Activated CD8-positive, alpha-beta memory T cell treated with anti-CD3 and anti-CD28 coated beads for 24 hours (primary cell): ENCODE results near the gene KCNQ1.
"Not testable (repeated sequence)": the region's sequence is repeated elsewhere in the genome, so short reads cannot be mapped to it uniquely, and the experiment has no call there.

ENCODE experiments used
- DNase-seq: peaks from one replicate; pipeline ENCODE4 v3.0.0-alpha.2; 2020

Gene KCNQ1

GRCh38 chr11:2474059-2474901 is 29.5 kb downstream of the KCNQ1 start:
- no peak for DNase-seq

GRCh38 chr11:2475136-2475918 is 30.5 kb downstream of the KCNQ1 start:
- DNase-seq = peak; percentile 38

- no peak for DNase-seq
Observed at GRCh38 chr11:2477254-2477653, 32.4 kb downstream of the KCNQ1 start.

- no peak for DNase-seq
Observed at GRCh38 chr11:2477936-2478335, 33.1 kb downstream of the KCNQ1 start.

GRCh38 chr11:2480067-2480873 is 35.5 kb downstream of the KCNQ1 start:
- not testable (repeated sequence) for DNase-seq

- DNase-seq = no peak
Observed at GRCh38 chr11:2480874-2481220, 36.0 kb downstream of the KCNQ1 start.

- DNase-seq = no peak
Observed at GRCh38 chr11:2481253-2481652, 36.4 kb downstream of the KCNQ1 start.

- no peak for DNase-seq
Observed at GRCh38 chr11:2482204-2482603, 37.4 kb downstream of the KCNQ1 start.

- no peak for DNase-seq
Observed at GRCh38 chr11:2482745-2483144, 37.9 kb downstream of the KCNQ1 start.

- DNase-seq = no peak
Observed at GRCh38 chr11:2483426-2483825, 38.6 kb downstream of the KCNQ1 start.

- DNase-seq = no peak
Observed at GRCh38 chr11:2484576-2485125, 39.8 kb downstream of the KCNQ1 start.

- DNase-seq = no peak
Observed at GRCh38 chr11:2488004-2488403, 43.2 kb downstream of the KCNQ1 start.

GRCh38 chr11:2489083-2489482 is 44.3 kb downstream of the KCNQ1 start:
- DNase-seq = peak; percentile 26

- peak; percentile 32 for DNase-seq
Observed at GRCh38 chr11:2497951-2498350, 53.1 kb downstream of the KCNQ1 start.

GRCh38 chr11:2498750-2499149 is 53.9 kb downstream of the KCNQ1 start:
- peak; percentile 48 for DNase-seq

GRCh38 chr11:2507212-2507901 is 62.5 kb downstream of the KCNQ1 start:
- no peak for DNase-seq

- peak; percentile 47 for DNase-seq
Observed at GRCh38 chr11:2507945-2508749, 63.3 kb downstream of the KCNQ1 start.

GRCh38 chr11:2508793-2509192 is 64.0 kb downstream of the KCNQ1 start:
- DNase-seq = no peak

- no peak for DNase-seq
Observed at GRCh38 chr11:2509481-2510001, 64.7 kb downstream of the KCNQ1 start.

GRCh38 chr11:2510626-2511402 is 66.0 kb downstream of the KCNQ1 start:
- peak; percentile 44 for DNase-seq
